ENCODE results near the gene SUZ12. TPM values are rescaled to one million over a fixed set of nuclear protein-coding genes. Genes with fewer than 3 reads are reported as not detected.
"Not testable (repeated sequence)": the region's sequence is repeated elsewhere in the genome, so short reads cannot be mapped to it uniquely, and the experiment has no call there.

The SUZ12 gene
- polyA plus RNA-seq, 1 donor from 2014 or later = 42.1 TPM

GRCh38 chr17:32020943-32021614 is 84.3 kb downstream of the SUZ12 start:
- Histone ChIP-seq H3K27me3 (ENCODE audit: insufficient read depth, low read depth, low read length) (no peaks in the 10 kb centered on the region), H3K36me3 (ENCODE audit: insufficient read depth, low read length) (no peaks in the 10 kb centered on the region), H3K4me2 (ENCODE audit: low read length) (no peak overlapping the region), H3K9me2 (ENCODE audit: insufficient read depth, low read length) (no peaks in the 10 kb centered on the region), H3K4me3 (ENCODE audit: low read length) (no peak overlapping the region), H3K27ac (ENCODE audit: low read length) (no peak overlapping the region), H3K9ac (ENCODE audit: low read length) (no peak overlapping the region), H3K9me3 (ENCODE audit: low read length) (no peaks in the 10 kb centered on the region), H3K79me2 (replicated peaks; ENCODE audit: insufficient read depth, low read length) (peaks cover 8% of the 10 kb centered on the region), H4K20me1 (ENCODE audit: insufficient read depth) (no peaks in the 10 kb centered on the region), H2AFZ (ENCODE audit: low read depth, low read length) (no peak overlapping the region), H3F3A (ENCODE audit: insufficient read depth, low read length, poor library complexity, severe bottlenecking) (no peaks in the 10 kb centered on the region)
- no peak for TF ChIP-seq TAF1 (IDR thresholded peaks at IDR 0.05; ENCODE audit: low read depth)
- TF ChIP-seq MXI1 (conservative IDR thresholded peaks at IDR 0.05; ENCODE audit: poor library complexity, severe bottlenecking) = no peak
- no peak for TF ChIP-seq REST (IDR thresholded peaks at IDR 0.05; ENCODE audit: borderline replicate concordance)
- TF ChIP-seq EP300 (conservative IDR thresholded peaks at IDR 0.05; ENCODE audit: poor library complexity, severe bottlenecking) = no peak
- TF ChIP-seq POLR2AphosphoS5 (IDR thresholded peaks at IDR 0.05) = no peak
- TF ChIP-seq CTCF (IDR thresholded peaks at IDR 0.05; ENCODE audit: poor library complexity, severe bottlenecking) = no peak
- no peak for TF ChIP-seq RAD21 (conservative IDR thresholded peaks at IDR 0.05)
- no peak for TF ChIP-seq SMC3 (conservative IDR thresholded peaks at IDR 0.05; ENCODE audit: poor library complexity)
- TF ChIP-seq EZH2 (IDR thresholded peaks at IDR 0.05; ENCODE audit: borderline replicate concordance, insufficient read depth, low read length, poor library complexity, severe bottlenecking) = no peak

GRCh38 chr17:32021615-32021955 is 84.8 kb downstream of the SUZ12 start:
- H3K9ac ChIP-seq (ENCODE audit: low read length) = no peak overlapping the region
- no peaks in the 10 kb centered on the region for H3K9me3 ChIP-seq (ENCODE audit: low read length)
- TF ChIP-seq REST (IDR thresholded peaks at IDR 0.05; ENCODE audit: borderline replicate concordance) (no peak), EP300 (conservative IDR thresholded peaks at IDR 0.05; ENCODE audit: poor library complexity, severe bottlenecking) (no peak), RAD21 (conservative IDR thresholded peaks at IDR 0.05) (no peak), EZH2 (IDR thresholded peaks at IDR 0.05; ENCODE audit: borderline replicate concordance, insufficient read depth, low read length, poor library complexity, severe bottlenecking) (no peak)
- no peaks in the 10 kb centered on the region for H3K36me3 ChIP-seq (ENCODE audit: insufficient read depth, low read length)
- peaks cover 5% of the 10 kb centered on the region for H3K79me2 ChIP-seq (replicated peaks; ENCODE audit: insufficient read depth, low read length)
- no peaks in the 10 kb centered on the region for H3F3A ChIP-seq (ENCODE audit: insufficient read depth, low read length, poor library complexity, severe bottlenecking)
- H3K27me3 ChIP-seq (ENCODE audit: insufficient read depth, low read depth, low read length) = no peaks in the 10 kb centered on the region
- H3K9me2 ChIP-seq (ENCODE audit: insufficient read depth, low read length) = no peaks in the 10 kb centered on the region
- H3K27ac ChIP-seq (ENCODE audit: low read length) = no peak overlapping the region
- H3K4me3 ChIP-seq (ENCODE audit: low read length) = no peak overlapping the region
- H2AFZ ChIP-seq (ENCODE audit: low read depth, low read length) = no peak overlapping the region
- no peak overlapping the region for H3K4me2 ChIP-seq (ENCODE audit: low read length)
- no peaks in the 10 kb centered on the region for H4K20me1 ChIP-seq (ENCODE audit: insufficient read depth)

GRCh38 chr17:32022554-32022953 is 85.7 kb downstream of the SUZ12 start:
- not testable (repeated sequence) for H3K36me3 ChIP-seq (ENCODE audit: insufficient read depth, low read length); H3K9ac ChIP-seq (ENCODE audit: low read length); H3K4me2 ChIP-seq (ENCODE audit: low read length); H4K20me1 ChIP-seq (ENCODE audit: insufficient read depth); H3K27ac ChIP-seq (ENCODE audit: low read length); H3K4me3 ChIP-seq (ENCODE audit: low read length); H3K79me2 ChIP-seq (replicated peaks; ENCODE audit: insufficient read depth, low read length); H2AFZ ChIP-seq (ENCODE audit: low read depth, low read length); H3F3A ChIP-seq (ENCODE audit: insufficient read depth, low read length, poor library complexity, severe bottlenecking); H3K9me2 ChIP-seq (ENCODE audit: insufficient read depth, low read length); H3K9me3 ChIP-seq (ENCODE audit: low read length); H3K27me3 ChIP-seq (ENCODE audit: insufficient read depth, low read depth, low read length)

GRCh38 chr17:32027271-32027670 is 90.5 kb downstream of the SUZ12 start:
- not testable (repeated sequence) for H2AFZ ChIP-seq (ENCODE audit: low read depth, low read length); H3K9me2 ChIP-seq (ENCODE audit: insufficient read depth, low read length); H3K79me2 ChIP-seq (replicated peaks; ENCODE audit: insufficient read depth, low read length); H3K9ac ChIP-seq (ENCODE audit: low read length); H3F3A ChIP-seq (ENCODE audit: insufficient read depth, low read length, poor library complexity, severe bottlenecking); H3K36me3 ChIP-seq (ENCODE audit: insufficient read depth, low read length); H3K27me3 ChIP-seq (ENCODE audit: insufficient read depth, low read depth, low read length); H3K4me3 ChIP-seq (ENCODE audit: low read length); H4K20me1 ChIP-seq (ENCODE audit: insufficient read depth); H3K9me3 ChIP-seq (ENCODE audit: low read length); H3K27ac ChIP-seq (ENCODE audit: low read length); H3K4me2 ChIP-seq (ENCODE audit: low read length)

Data from neural cell (in vitro differentiated cells).